GM12892 (cell line): ENCODE data around the gene EXOSC3.

Source experiments
- POLR2A ChIP-seq: IDR thresholded peaks from 2 replicates; pipeline ENCODE4 v1.6.1; 2011; ENCODE audit warnings: low read depth, low read length, control low read depth
- POLR2AphosphoS5 ChIP-seq: IDR thresholded peaks from 2 replicates; pipeline ENCODE4 v1.6.1; 2011; ENCODE audit warnings: low read depth, low read length, control low read depth
- TAF1 ChIP-seq: IDR thresholded peaks from 2 replicates; pipeline ENCODE4 v1.6.1; 2011; ENCODE audit warnings: low read depth, mild to moderate bottlenecking, control low read depth, low read length, borderline replicate concordance

DNA sequence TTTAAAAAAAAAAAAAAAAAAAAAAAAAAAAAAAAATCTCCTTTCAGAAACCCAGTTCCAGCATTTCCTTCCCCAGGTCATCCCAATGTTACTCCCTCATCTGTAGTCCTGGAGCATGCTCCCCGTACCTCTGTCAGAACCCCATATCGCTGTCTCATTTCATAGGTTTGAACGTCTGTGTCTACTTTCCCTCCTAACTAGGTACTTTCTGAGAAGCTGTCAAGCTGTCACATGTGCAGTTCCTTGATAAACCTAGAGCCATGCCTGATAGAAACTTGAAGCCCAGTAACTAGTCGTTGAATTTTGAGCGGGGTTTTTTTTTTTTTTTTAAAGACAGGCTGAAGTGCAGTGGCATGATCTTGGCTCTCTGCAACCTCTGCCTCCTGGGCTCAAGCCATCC, 15.6 kb downstream of the EXOSC3 start:
- no peak for TF ChIP-seq POLR2A
- TF ChIP-seq TAF1 = no peak
- TF ChIP-seq POLR2AphosphoS5 = no peak
